Neural cell (in vitro differentiated cells): ENCODE results near the gene ZDBF2. TPM values are rescaled to one million over a fixed set of nuclear protein-coding genes. Genes with fewer than 3 reads are reported as not detected.
A peak's percentile ranks its signal among the peaks of the same experiment; 100 is the strongest.

ENCODE experiments used
- H2AFZ ChIP-seq: fragments of 200-600, 300-800 bp; sonication (generic), shearing (Covaris generic); 2 replicates; pipeline ENCODE4 v1.6.0; 2014; ENCODE audit warnings: low read depth, mild to moderate bottlenecking, antibody characterized with exemption, low read length, moderate library complexity
- H3F3A ChIP-seq: fragments of 200-600 bp; shearing (Covaris generic); 2 replicates; pipeline ENCODE4 v1.6.1; 2016; ENCODE audit warnings: mild to moderate bottlenecking, moderate library complexity, mixed read lengths, antibody characterized with exemption, low read length; ENCODE audit not compliant: insufficient read depth, poor library complexity, severe bottlenecking
- H3K27ac ChIP-seq: fragments of 200-600, 300-800 bp; sonication (generic), shearing (Covaris generic); 2 replicates; pipeline ENCODE4 v1.5.1; 2014; ENCODE audit warnings: mild to moderate bottlenecking, low read length, moderate library complexity
- H3K27me3 ChIP-seq: fragments of 300-800, 200-600 bp; sonication (generic), shearing (Covaris generic); 2 replicates; pipeline ENCODE4 v1.6.0; 2014; ENCODE audit warnings: mild to moderate bottlenecking, low read depth, low read length, moderate library complexity; ENCODE audit not compliant: insufficient read depth
- H3K36me3 ChIP-seq: fragments of 300-800, 200-600 bp; sonication (generic), shearing (Covaris generic); 2 replicates; pipeline ENCODE4 v1.5.1; 2014; ENCODE audit warnings: mild to moderate bottlenecking, antibody characterized with exemption, low read length, moderate library complexity; ENCODE audit not compliant: insufficient read depth
- H3K4me2 ChIP-seq: fragments of 300-800, 200-600 bp; sonication (generic), shearing (Covaris generic); 2 replicates; pipeline ENCODE4 v1.6.0; 2014; ENCODE audit warnings: mild to moderate bottlenecking, low read length
- H3K4me3 ChIP-seq: fragments of 300-800, 200-600 bp; sonication (generic), shearing (Covaris generic); 2 replicates; pipeline ENCODE4 v1.5.1; 2014; ENCODE audit warnings: mild to moderate bottlenecking, low read length, moderate library complexity
- H3K79me2 ChIP-seq: fragments of 200-600 bp; shearing (Covaris generic); replicated peaks from 2 replicates; pipeline ENCODE4 v1.6.0; 2014; ENCODE audit warnings: mild to moderate bottlenecking, low read length, moderate library complexity; ENCODE audit not compliant: insufficient read depth
- H3K9ac ChIP-seq: fragments of 300-800, 200-600 bp; sonication (generic), shearing (Covaris generic); 2 replicates; pipeline ENCODE4 v1.6.1; 2016; ENCODE audit warnings: mild to moderate bottlenecking, low read length, mixed read lengths
- H3K9me2 ChIP-seq: fragments of 200-600 bp; shearing (Covaris generic); 2 replicates; pipeline ENCODE4 v1.6.1; 2016; ENCODE audit warnings: mild to moderate bottlenecking, low read length, mixed read lengths; ENCODE audit not compliant: insufficient read depth
- H3K9me3 ChIP-seq: fragments of 200-600, 300-800 bp; sonication (generic), shearing (Covaris generic); 2 replicates; pipeline ENCODE4 v1.6.1; 2016; ENCODE audit warnings: mild to moderate bottlenecking, mixed run types, low read length, moderate library complexity, mixed read lengths
- H4K20me1 ChIP-seq: fragments of 200-600 bp; shearing (Covaris generic); 2 replicates; pipeline ENCODE4 v1.6.1; 2016; ENCODE audit warnings: mild to moderate bottlenecking, mixed run types; ENCODE audit not compliant: insufficient read depth
- EP300 ChIP-seq: fragments of 450-650 bp; conservative IDR thresholded peaks from 2 replicates; pipeline ENCODE4 v1.6.1; 2014; ENCODE audit warnings: antibody characterized with exemption, mild to moderate bottlenecking, moderate library complexity; ENCODE audit not compliant: poor library complexity, severe bottlenecking
- EZH2 ChIP-seq: fragments of 200-600, 300-800 bp; shearing (Covaris generic), sonication (generic); IDR thresholded peaks from 2 replicates; pipeline ENCODE4 v1.6.1; 2014; ENCODE audit warnings: antibody characterized with exemption, low read length, borderline replicate concordance, mild to moderate bottlenecking; ENCODE audit not compliant: insufficient read depth, poor library complexity, severe bottlenecking
- MXI1 ChIP-seq: fragments of 450-650 bp; conservative IDR thresholded peaks from 2 replicates; pipeline ENCODE4 v1.6.1; 2014; ENCODE audit warnings: antibody characterized with exemption, mild to moderate bottlenecking; ENCODE audit not compliant: poor library complexity, severe bottlenecking
- POLR2AphosphoS5 ChIP-seq: IDR thresholded peaks from 2 replicates; pipeline ENCODE4 v1.6.1; 2012
- RAD21 ChIP-seq: fragments of 450-650 bp; conservative IDR thresholded peaks from 2 replicates; pipeline ENCODE4 v1.6.1; 2014; ENCODE audit warnings: antibody characterized with exemption, mild to moderate bottlenecking, moderate library complexity
- SMC3 ChIP-seq: fragments of 450-650 bp; conservative IDR thresholded peaks from 2 replicates; pipeline ENCODE4 v1.6.1; 2014; ENCODE audit warnings: antibody characterized with exemption, mild to moderate bottlenecking, moderate library complexity; ENCODE audit not compliant: poor library complexity
- TAF1 ChIP-seq: IDR thresholded peaks from 2 replicates; pipeline ENCODE4 v1.6.1; 2012; ENCODE audit warnings: low read depth
- polyA plus RNA-seq: library from polyadenylated mRNA; depleted of rRNA; stranded (reverse); fragments of >200 nt; gene quantifications from 2 replicates; pipeline ENCODE4 v1.2.3, GENCODE V29; 2014
- TF ChIP-seq, protein P1 (sequence below): fragments of 450-650 bp; IDR thresholded peaks from 2 replicates; pipeline ENCODE4 v1.5.1; 2014; ENCODE audit warnings: antibody characterized with exemption, mild to moderate bottlenecking, moderate library complexity; ENCODE audit not compliant: poor library complexity, severe bottlenecking
- TF ChIP-seq, protein P2 (sequence below): IDR thresholded peaks from 2 replicates; pipeline ENCODE4 v1.6.1; 2012; ENCODE audit warnings: borderline replicate concordance

Gene ZDBF2
- polyA plus RNA-seq, 1 donor from 2014 or later: 23.4 TPM

DNA sequence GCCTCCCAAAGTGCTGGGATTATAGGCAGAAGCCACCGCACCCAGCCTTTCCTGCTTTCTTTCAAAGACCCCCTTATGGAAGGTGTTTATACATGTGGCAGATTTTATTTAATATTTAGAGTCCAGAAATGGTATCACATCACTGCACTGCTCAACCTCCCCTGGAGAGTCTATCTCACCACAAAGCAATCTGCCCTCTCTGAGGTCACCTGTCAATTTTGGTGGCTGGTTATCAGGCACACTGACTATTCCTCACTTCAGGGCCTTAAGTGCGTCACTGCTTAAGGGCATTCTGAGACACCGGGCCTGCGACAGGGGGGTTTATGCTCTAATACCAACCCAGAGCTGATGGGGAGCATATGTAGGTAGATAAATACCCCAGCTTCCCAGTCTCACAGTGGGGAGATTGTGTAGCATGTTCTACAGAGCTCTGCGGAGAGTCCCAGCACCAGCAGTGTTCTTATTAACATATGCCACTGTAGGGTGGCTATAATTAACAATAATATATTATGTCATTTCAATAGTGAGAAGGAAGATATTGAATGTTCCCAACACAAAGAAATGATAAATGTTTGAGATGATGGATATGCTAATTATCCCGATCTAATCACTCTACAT, 42.7 kb upstream of the ZDBF2 start:
- Histone ChIP-seq H4K20me1 (no peaks in the 10 kb centered on the region), H3K4me3 (no peak overlapping the region), H3K27me3 (no peaks in the 10 kb centered on the region), H3K27ac (peak overlapping the region; percentile 79), H2AFZ (peak overlapping the region; percentile 52), H3K4me2 (peak overlapping the region; percentile 49), H3K9me3 (no peaks in the 10 kb centered on the region), H3F3A (no peaks in the 10 kb centered on the region), H3K36me3 (no peaks in the 10 kb centered on the region), H3K9me2 (no peaks in the 10 kb centered on the region), H3K79me2 (no peaks in the 10 kb centered on the region), H3K9ac (peak overlapping the region; percentile 48)
- TF ChIP-seq MXI1: no peak
- TF ChIP-seq, protein P1, sequence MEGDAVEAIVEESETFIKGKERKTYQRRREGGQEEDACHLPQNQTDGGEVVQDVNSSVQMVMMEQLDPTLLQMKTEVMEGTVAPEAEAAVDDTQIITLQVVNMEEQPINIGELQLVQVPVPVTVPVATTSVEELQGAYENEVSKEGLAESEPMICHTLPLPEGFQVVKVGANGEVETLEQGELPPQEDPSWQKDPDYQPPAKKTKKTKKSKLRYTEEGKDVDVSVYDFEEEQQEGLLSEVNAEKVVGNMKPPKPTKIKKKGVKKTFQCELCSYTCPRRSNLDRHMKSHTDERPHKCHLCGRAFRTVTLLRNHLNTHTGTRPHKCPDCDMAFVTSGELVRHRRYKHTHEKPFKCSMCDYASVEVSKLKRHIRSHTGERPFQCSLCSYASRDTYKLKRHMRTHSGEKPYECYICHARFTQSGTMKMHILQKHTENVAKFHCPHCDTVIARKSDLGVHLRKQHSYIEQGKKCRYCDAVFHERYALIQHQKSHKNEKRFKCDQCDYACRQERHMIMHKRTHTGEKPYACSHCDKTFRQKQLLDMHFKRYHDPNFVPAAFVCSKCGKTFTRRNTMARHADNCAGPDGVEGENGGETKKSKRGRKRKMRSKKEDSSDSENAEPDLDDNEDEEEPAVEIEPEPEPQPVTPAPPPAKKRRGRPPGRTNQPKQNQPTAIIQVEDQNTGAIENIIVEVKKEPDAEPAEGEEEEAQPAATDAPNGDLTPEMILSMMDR: no peak
- no peak for TF ChIP-seq TAF1
- TF ChIP-seq, protein P2, sequence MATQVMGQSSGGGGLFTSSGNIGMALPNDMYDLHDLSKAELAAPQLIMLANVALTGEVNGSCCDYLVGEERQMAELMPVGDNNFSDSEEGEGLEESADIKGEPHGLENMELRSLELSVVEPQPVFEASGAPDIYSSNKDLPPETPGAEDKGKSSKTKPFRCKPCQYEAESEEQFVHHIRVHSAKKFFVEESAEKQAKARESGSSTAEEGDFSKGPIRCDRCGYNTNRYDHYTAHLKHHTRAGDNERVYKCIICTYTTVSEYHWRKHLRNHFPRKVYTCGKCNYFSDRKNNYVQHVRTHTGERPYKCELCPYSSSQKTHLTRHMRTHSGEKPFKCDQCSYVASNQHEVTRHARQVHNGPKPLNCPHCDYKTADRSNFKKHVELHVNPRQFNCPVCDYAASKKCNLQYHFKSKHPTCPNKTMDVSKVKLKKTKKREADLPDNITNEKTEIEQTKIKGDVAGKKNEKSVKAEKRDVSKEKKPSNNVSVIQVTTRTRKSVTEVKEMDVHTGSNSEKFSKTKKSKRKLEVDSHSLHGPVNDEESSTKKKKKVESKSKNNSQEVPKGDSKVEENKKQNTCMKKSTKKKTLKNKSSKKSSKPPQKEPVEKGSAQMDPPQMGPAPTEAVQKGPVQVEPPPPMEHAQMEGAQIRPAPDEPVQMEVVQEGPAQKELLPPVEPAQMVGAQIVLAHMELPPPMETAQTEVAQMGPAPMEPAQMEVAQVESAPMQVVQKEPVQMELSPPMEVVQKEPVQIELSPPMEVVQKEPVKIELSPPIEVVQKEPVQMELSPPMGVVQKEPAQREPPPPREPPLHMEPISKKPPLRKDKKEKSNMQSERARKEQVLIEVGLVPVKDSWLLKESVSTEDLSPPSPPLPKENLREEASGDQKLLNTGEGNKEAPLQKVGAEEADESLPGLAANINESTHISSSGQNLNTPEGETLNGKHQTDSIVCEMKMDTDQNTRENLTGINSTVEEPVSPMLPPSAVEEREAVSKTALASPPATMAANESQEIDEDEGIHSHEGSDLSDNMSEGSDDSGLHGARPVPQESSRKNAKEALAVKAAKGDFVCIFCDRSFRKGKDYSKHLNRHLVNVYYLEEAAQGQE: no peak
- TF ChIP-seq RAD21: no peak
- TF ChIP-seq EP300: no peak
- no peak for TF ChIP-seq POLR2AphosphoS5
- no peak for TF ChIP-seq EZH2
- TF ChIP-seq SMC3: no peak

DNA sequence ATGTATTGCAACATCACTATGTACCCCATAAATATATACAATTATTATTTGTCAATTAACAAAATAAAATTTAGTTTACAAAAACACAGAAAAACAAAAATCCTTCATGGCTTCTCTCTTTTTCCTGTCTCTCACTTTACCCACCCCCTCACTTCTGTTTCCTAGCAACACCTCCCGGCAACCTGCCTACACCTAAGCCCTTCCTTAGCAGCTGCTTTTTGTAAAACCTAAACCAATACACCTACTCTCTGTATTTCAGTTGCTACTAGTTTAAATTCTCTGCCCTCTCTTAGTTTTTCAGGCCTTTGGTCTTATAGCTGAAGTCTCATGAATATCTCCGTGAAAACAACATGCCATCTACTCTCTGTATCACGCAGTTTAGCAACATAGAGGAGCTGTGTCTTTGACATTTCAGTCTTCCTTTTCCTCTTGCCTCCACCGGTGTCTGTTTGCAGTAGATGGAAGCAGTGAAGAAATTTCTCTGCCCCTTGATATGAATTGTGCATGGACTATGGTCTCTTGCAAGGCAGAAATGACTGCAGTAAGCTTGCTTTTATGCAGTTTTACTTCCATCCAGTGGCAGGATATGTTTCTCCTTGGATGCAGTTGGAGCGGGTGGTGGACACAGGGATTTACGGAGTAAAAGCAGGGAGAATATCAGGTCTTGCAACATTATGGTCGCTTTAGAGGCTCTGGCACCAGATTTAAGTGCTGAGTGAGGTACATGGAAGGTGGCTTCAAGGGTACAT, 42.0 kb upstream of the ZDBF2 start:
- Histone ChIP-seq H3K9me3 (no peaks in the 10 kb centered on the region), H4K20me1 (no peaks in the 10 kb centered on the region), H3F3A (no peaks in the 10 kb centered on the region), H3K9ac (peak overlapping the region; percentile 48), H3K36me3 (no peaks in the 10 kb centered on the region), H2AFZ (peak overlapping the region; percentile 52), H3K9me2 (no peaks in the 10 kb centered on the region), H3K27ac (peak overlapping the region; percentile 79), H3K27me3 (no peaks in the 10 kb centered on the region), H3K4me3 (peak overlapping the region; percentile 42), H3K79me2 (no peaks in the 10 kb centered on the region), H3K4me2 (peak overlapping the region; percentile 49)
- TF ChIP-seq, protein P1: peak; percentile 34
- TF ChIP-seq EZH2 (no peak), RAD21 (peak; percentile 52), TAF1 (no peak), EP300 (no peak), POLR2AphosphoS5 (peak; percentile 37), MXI1 (no peak), SMC3 (peak; percentile 31)
- TF ChIP-seq, protein P2: peak; percentile 61
